Transverse colon (tissue), 4 donors: ENCODE data around the gene PYM1.

Source experiments
- POLR2A ChIP-seq: fragments of 450-650 bp; IDR thresholded peaks from one replicate; pipeline ENCODE4 v1.6.1; 2016; ENCODE audit warnings: antibody characterized with exemption, mild to moderate bottlenecking, moderate library complexity
- POLR2AphosphoS5 ChIP-seq, 3 donors: sonication (generic); formaldehyde crosslinking; IDR thresholded peaks; one replicate each; pipeline ENCODE4 v1.6.1; 2016; ENCODE audit warnings: antibody characterized with exemption in 3 of 3
- TF ChIP-seq, protein P1 (sequence below), 5 experiments: fragments of 200-600 bp in 3 of 5; fragments of 450-650 bp in 2 of 5; sonication (generic) in 3 of 5; IDR thresholded peaks; 1 replicate in 2 of 5; 2 replicates in 3 of 5; pipeline ENCODE4 v1.5.1; 2016 to 2017; ENCODE audit warnings: antibody characterized with exemption in 5 of 5, inconsistent platforms in 3 of 5, mild to moderate bottlenecking in 2 of 5, moderate library complexity in 1 of 5

DNA sequence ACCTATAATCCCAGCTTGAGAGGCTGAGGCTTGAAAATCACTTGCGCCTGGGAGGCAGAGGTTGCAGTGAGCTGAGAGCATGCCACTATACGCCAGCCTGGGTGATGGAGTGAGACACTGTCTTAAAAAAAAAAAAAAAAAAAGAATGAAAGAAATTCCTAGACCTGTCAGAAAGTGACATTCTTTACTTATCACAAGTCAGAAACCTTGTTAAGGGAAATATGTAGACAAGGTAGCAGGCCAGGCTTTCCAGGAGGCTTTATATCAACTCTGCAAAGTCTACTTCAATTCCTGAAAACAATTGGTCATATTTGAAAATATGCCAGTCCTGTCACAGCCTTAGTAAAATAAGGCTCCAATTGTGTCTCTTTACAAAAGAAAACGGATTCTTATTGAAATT, 65.8 kb downstream of the PYM1 start:
- TF ChIP-seq POLR2AphosphoS5 (IDR thresholded peaks at IDR 0.05) (no peak), POLR2A (no peak)
- TF ChIP-seq, protein P1, sequence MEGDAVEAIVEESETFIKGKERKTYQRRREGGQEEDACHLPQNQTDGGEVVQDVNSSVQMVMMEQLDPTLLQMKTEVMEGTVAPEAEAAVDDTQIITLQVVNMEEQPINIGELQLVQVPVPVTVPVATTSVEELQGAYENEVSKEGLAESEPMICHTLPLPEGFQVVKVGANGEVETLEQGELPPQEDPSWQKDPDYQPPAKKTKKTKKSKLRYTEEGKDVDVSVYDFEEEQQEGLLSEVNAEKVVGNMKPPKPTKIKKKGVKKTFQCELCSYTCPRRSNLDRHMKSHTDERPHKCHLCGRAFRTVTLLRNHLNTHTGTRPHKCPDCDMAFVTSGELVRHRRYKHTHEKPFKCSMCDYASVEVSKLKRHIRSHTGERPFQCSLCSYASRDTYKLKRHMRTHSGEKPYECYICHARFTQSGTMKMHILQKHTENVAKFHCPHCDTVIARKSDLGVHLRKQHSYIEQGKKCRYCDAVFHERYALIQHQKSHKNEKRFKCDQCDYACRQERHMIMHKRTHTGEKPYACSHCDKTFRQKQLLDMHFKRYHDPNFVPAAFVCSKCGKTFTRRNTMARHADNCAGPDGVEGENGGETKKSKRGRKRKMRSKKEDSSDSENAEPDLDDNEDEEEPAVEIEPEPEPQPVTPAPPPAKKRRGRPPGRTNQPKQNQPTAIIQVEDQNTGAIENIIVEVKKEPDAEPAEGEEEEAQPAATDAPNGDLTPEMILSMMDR (IDR thresholded peaks at IDR 0.05), result no peak
